H1 (cell line): ENCODE data around the gene CA5A. TPM values are rescaled to one million over a fixed set of nuclear protein-coding genes. Genes with fewer than 3 reads are reported as not detected.
"Not testable (repeated sequence)": the region's sequence is repeated elsewhere in the genome, so short reads cannot be mapped to it uniquely, and the experiment has no call there.

Source experiments
- CTCF ChIA-PET: fragments of 300-600 bp; sonication (Branson Sonifier 250); formaldehyde crosslinking; loops from one replicate; lab custom pipeline; 2021; ENCODE audit not compliant: partially characterized antibody; lab: Charles Lee
- POLR2A ChIA-PET: fragments of 300-600 bp; sonication (Branson Sonifier 250); formaldehyde crosslinking; loops from one replicate; lab custom pipeline; 2021; ENCODE audit warnings: inconsistent platforms; ENCODE audit not compliant: partially characterized antibody; lab: Charles Lee
- DNase-seq, 2 experiments: peaks; one replicate each; pipeline versions ENCODE4 v3.0.0 to v3.0.0-alpha.2; 2010 to 2022; ENCODE audit warnings: low spot score in 2 of 2, low read depth in 1 of 2, mixed read lengths in 1 of 2
- FAIRE-seq: peaks from 2 replicates; lab custom pipeline; 2011; peaks lifted over from hg19 to GRCh38; lab: Jason Lieb, UNC
- H2AFZ ChIP-seq: 2 replicates; pipeline ENCODE4 v1.8.1; 2012; ENCODE audit warnings: low read length, inconsistent platforms
- H2AK5ac ChIP-seq: 2 replicates; pipeline ENCODE4 v1.6.1; 2013; ENCODE audit warnings: low read depth, low read length
- H2BK120ac ChIP-seq: replicated peaks from 2 replicates; pipeline ENCODE3; 2013; ENCODE audit warnings: low read depth, low read length, inconsistent platforms
- H2BK12ac ChIP-seq: 2 replicates; pipeline ENCODE4 v1.6.1; 2013; ENCODE audit warnings: low read depth, low read length
- H2BK15ac ChIP-seq: 2 replicates; pipeline ENCODE4 v1.6.1; 2013; ENCODE audit warnings: low read length
- H2BK20ac ChIP-seq: 2 replicates; pipeline ENCODE4 v1.6.1; 2013; ENCODE audit warnings: low read length
- H2BK5ac ChIP-seq: 2 replicates; pipeline ENCODE4 v1.6.1; 2013; ENCODE audit warnings: low read depth, low read length
- H3K14ac ChIP-seq: 2 replicates; pipeline ENCODE4 v1.6.1; 2013; ENCODE audit warnings: inconsistent platforms; ENCODE audit not compliant: insufficient read length
- H3K18ac ChIP-seq: 2 replicates; pipeline ENCODE4 v1.6.1; 2013; ENCODE audit warnings: low read length; ENCODE audit errors: extremely low read depth
- H3K23ac ChIP-seq: 2 replicates; pipeline ENCODE4 v1.6.1; 2013; ENCODE audit warnings: inconsistent platforms; ENCODE audit not compliant: insufficient read length
- H3K23me2 ChIP-seq: 2 replicates; pipeline ENCODE4 v1.6.1; 2013; ENCODE audit warnings: low read depth, low read length
- H3K27ac ChIP-seq: 2 replicates; pipeline ENCODE4 v1.6.1; 2011; ENCODE audit warnings: low read depth, low read length, inconsistent platforms
- H3K27me3 ChIP-seq, 4 experiments: replicated peaks in 1 of 4; 1 replicate in 1 of 4; 2 replicates in 3 of 4; pipeline versions ENCODE4 v1.6.1 to v1.8.1; 2011 to 2013; ENCODE audit warnings: low read length in 3 of 4, mild to moderate bottlenecking in 3 of 4, inconsistent platforms in 2 of 4, mixed read lengths in 2 of 4, moderate library complexity in 1 of 4; ENCODE audit not compliant: control insufficient read depth in 3 of 4, insufficient read depth in 3 of 4; ENCODE audit errors: extremely low read depth in 1 of 4
- H3K36me3 ChIP-seq, 4 experiments: 2 replicates each; pipeline versions ENCODE4 v1.6.1 to v1.8.1; 2011 to 2013; ENCODE audit warnings: mild to moderate bottlenecking in 4 of 4, low read length in 3 of 4, moderate library complexity in 2 of 4, control low read depth in 1 of 4, inconsistent platforms in 1 of 4; ENCODE audit not compliant: insufficient read depth in 4 of 4, control insufficient read depth in 2 of 4
- H3K4ac ChIP-seq: replicated peaks from 2 replicates; pipeline ENCODE3; 2013; ENCODE audit warnings: low read length, low read depth, mixed read lengths, inconsistent platforms; ENCODE audit not compliant: insufficient read length
- H3K4me1 ChIP-seq, 4 experiments: replicated peaks in 1 of 4; 1 replicate in 1 of 4; 2 replicates in 3 of 4; pipeline versions ENCODE4 v1.6.1 to v1.8.1; 2011 to 2013; ENCODE audit warnings: low read length in 3 of 4, inconsistent platforms in 2 of 4, mixed read lengths in 1 of 4; ENCODE audit not compliant: insufficient read depth in 4 of 4, control insufficient read depth in 3 of 4
- H3K4me2 ChIP-seq, 2 experiments: 2 replicates each; pipeline versions ENCODE4 v1.6.1 to v1.8.1; 2011 to 2013; ENCODE audit warnings: low read depth in 2 of 2, low read length in 2 of 2, control low read depth in 1 of 2, inconsistent platforms in 1 of 2, mild to moderate bottlenecking in 1 of 2; ENCODE audit not compliant: insufficient read depth in 1 of 2
- H3K4me3 ChIP-seq, 4 experiments: fragments of 200-600, 300-600 bp in 1 of 4; sonication (generic), shearing (Covaris generic), sonication (Bioruptor Twin) in 1 of 4; 2 replicates each; pipeline versions ENCODE4 v1.5.1 to v1.8.1; 2011 to 2016; ENCODE audit warnings: low read length in 4 of 4, low read depth in 3 of 4, control low read depth in 2 of 4, inconsistent platforms in 2 of 4, mild to moderate bottlenecking in 2 of 4, mixed read lengths in 1 of 4, moderate library complexity in 1 of 4; ENCODE audit not compliant: insufficient read depth in 2 of 4; ENCODE audit errors: extremely low read depth in 1 of 4
- H3K56ac ChIP-seq: replicated peaks from 2 replicates; pipeline ENCODE3; 2013; ENCODE audit warnings: low read depth, mild to moderate bottlenecking, mixed read lengths, low read length, inconsistent platforms; ENCODE audit not compliant: insufficient read length
- H3K79me1 ChIP-seq: 2 replicates; pipeline ENCODE4 v1.6.1; 2013; ENCODE audit warnings: low read depth, low read length, control low read depth
- H3K79me2 ChIP-seq, 2 experiments: 2 replicates each; pipeline versions ENCODE4 v1.6.1 to v1.8.1; 2012 to 2013; ENCODE audit warnings: low read length in 2 of 2, mild to moderate bottlenecking in 2 of 2, inconsistent platforms in 1 of 2; ENCODE audit not compliant: insufficient read depth in 2 of 2, control insufficient read depth in 1 of 2
- H3K9ac ChIP-seq, 4 experiments: replicated peaks in 1 of 4; 1 replicate in 1 of 4; 2 replicates in 3 of 4; pipeline versions ENCODE4 v1.6.1 to v1.8.1; 2011 to 2013; ENCODE audit warnings: low read depth in 3 of 4, low read length in 3 of 4, control low read depth in 2 of 4, mild to moderate bottlenecking in 2 of 4, moderate library complexity in 2 of 4, inconsistent platforms in 1 of 4; ENCODE audit errors: extremely low read depth in 1 of 4
- H3K9me3 ChIP-seq, 2 experiments: 2 replicates each; pipeline versions ENCODE4 v1.6.1 to v1.8.1; 2012 to 2013; ENCODE audit warnings: mild to moderate bottlenecking in 2 of 2, moderate library complexity in 2 of 2, control low read depth in 1 of 2, inconsistent platforms in 1 of 2, low read depth in 1 of 2, low read length in 1 of 2, mixed read lengths in 1 of 2; ENCODE audit not compliant: insufficient read depth in 2 of 2
- H4K20me1 ChIP-seq, 2 experiments: replicated peaks in 1 of 2; 2 replicates each; pipeline versions ENCODE3 to v1.8.1; 2011 to 2013; ENCODE audit warnings: inconsistent platforms in 2 of 2, low read length in 2 of 2, mild to moderate bottlenecking in 1 of 2; ENCODE audit not compliant: insufficient read depth in 2 of 2, control insufficient read depth in 1 of 2
- H4K5ac ChIP-seq: 2 replicates; pipeline ENCODE4 v1.6.1; 2013; ENCODE audit warnings: low read length, low read depth, mixed read lengths, inconsistent platforms; ENCODE audit not compliant: insufficient read length
- H4K8ac ChIP-seq: 2 replicates; pipeline ENCODE4 v1.8.0; 2013; ENCODE audit warnings: mild to moderate bottlenecking, moderate library complexity, low read length, inconsistent platforms; ENCODE audit not compliant: insufficient read depth; ENCODE audit errors: extremely low read depth
- H4K91ac ChIP-seq: replicated peaks from 2 replicates; pipeline ENCODE3; 2013; ENCODE audit warnings: low read length, mixed read lengths, inconsistent platforms; ENCODE audit not compliant: insufficient read length
- BACH1 ChIP-seq: IDR thresholded peaks from 2 replicates; pipeline ENCODE4 v1.6.1; 2012; ENCODE audit warnings: low read length, improper control_type of control experiment
- FOSL1 ChIP-seq: IDR thresholded peaks from 2 replicates; pipeline ENCODE4 v1.6.1; 2011; ENCODE audit warnings: mild to moderate bottlenecking, low read depth, low read length, moderate library complexity; ENCODE audit not compliant: insufficient read depth
- RFX5 ChIP-seq: IDR thresholded peaks from 2 replicates; pipeline ENCODE4 v1.6.1; 2011; ENCODE audit warnings: low read depth, low read length, improper control_type of control experiment, borderline replicate concordance
- SIN3A ChIP-seq, 2 experiments: IDR thresholded peaks in 1 of 2; conservative IDR thresholded peaks in 1 of 2; 2 replicates each; pipeline ENCODE4 v1.6.1; 2011 to 2012; ENCODE audit warnings: low read length in 2 of 2, improper control_type of control experiment in 1 of 2, low read depth in 1 of 2, mild to moderate bottlenecking in 1 of 2
- SP2 ChIP-seq: IDR thresholded peaks from 2 replicates; pipeline ENCODE4 v1.6.1; 2012; ENCODE audit warnings: mild to moderate bottlenecking, low read length, inconsistent platforms
- TAF7 ChIP-seq: optimal IDR thresholded peaks from 2 replicates; pipeline ENCODE3; 2011; ENCODE audit warnings: low read depth, mild to moderate bottlenecking, inconsistent platforms, low read length, moderate library complexity, borderline replicate concordance
- TCF12 ChIP-seq: IDR thresholded peaks from 2 replicates; pipeline ENCODE4 v1.6.1; 2011; ENCODE audit warnings: low read depth, mild to moderate bottlenecking, low read length
- WGBS, 2 experiments: shearing (Covaris generic) in 1 of 2; methylation state at CpG; one replicate each; pipeline versions ENCODE4 v1.1.6 to v1.1.7; 2013 to 2015; ENCODE audit warnings: low lambda C conversion rate in 2 of 2, mixed read lengths in 2 of 2, inconsistent platforms in 1 of 2, low coverage in 1 of 2, missing lambda C conversion rate in 1 of 2; ENCODE audit not compliant: insufficient replicate concordance in 2 of 2, insufficient coverage in 1 of 2, insufficient read length in 1 of 2; ENCODE audit errors: extremely low coverage in 1 of 2, missing lambda C conversion rate in 1 of 2; 5-methylcytosine and 5-hydroxymethylcytosine counted together
- polyA plus RNA-seq, 7 experiments: library from polyadenylated mRNA; depleted of rRNA in 3 of 7; stranded (reverse) in 5 of 7; unstranded in 2 of 7; fragments of >200 nt in 5 of 7; fragments of 200-250 nt in 2 of 7; gene quantifications; 1 replicate in 5 of 7; 2 replicates in 1 of 7; 4 replicates in 1 of 7; pipeline versions ENCODE4 v1.2.1 to v1.2.3, GENCODE V29; 2011 to 2013; ENCODE audit warnings: missing spikeins in 2 of 7, mixed read lengths in 2 of 7
- total RNA-seq: library from RNA; stranded (reverse); fragmentation: NEBNext Ultra II Directional; extraction: Animal tissue kit (Norgen Biotek cat#: 25700); gene quantifications from 2 replicates; pipeline ENCODE4 v1.2.1, GENCODE V29; 2021

Gene CA5A
- total and polyA plus RNA-seq, 2 of the 8 experiments (the other 6 are each of a cell fraction or from before 2014, with no cell fraction given) = not detected

DNA sequence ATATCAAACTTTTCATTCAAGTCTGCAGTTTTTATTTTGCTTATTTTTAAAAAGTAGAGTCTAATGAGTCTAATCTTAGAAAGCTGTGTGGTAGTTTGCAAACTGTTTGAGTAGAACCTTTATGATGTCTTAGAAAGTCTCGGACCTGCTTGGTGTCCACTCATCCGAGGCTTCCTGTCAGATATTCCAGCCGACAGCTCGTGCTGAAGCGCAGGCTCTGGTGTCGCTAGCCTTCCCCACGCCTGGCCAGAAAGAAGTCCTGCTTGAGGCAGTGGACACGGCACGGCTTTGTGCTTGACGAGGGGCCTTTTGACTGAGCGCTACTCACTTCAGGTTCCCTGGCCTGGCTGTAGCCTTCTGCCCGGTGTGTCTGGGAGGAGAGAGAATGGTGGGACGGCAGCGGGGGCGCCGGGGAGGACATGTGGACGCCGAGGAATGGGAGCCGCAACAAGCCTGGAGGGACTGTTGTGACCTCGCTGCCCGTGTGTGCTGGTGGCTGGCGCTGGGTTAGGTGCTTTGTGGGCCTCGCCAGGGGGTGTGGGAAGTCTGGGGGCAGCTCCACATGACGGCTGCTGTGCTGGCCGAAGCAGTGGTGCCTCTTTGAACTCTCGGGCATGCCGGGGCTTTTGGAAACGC lies 48.4 kb upstream of the CA5A start (continued):
- no peak for TF ChIP-seq TAF7
- no peak for TF ChIP-seq RFX5
- no peak for TF ChIP-seq TCF12
- TF ChIP-seq BACH1 = no peak
- TF ChIP-seq SP2 = no peak
- TF ChIP-seq FOSL1 = no peak
- TF ChIP-seq SIN3A (conservative IDR thresholded peaks at IDR 0.05 in 1 of 2, IDR thresholded peaks at IDR 0.05 in 1 of 2; ENCODE audit: low read depth in 1 of 2, low read length in 2 of 2) = no peak

- H4K5ac ChIP-seq, H3K4me3 ChIP-seq, H3K79me1 ChIP-seq, H4K91ac ChIP-seq, H3K9ac ChIP-seq, DNase-seq, H3K4ac ChIP-seq, H2BK5ac ChIP-seq, H3K18ac ChIP-seq, H3K27me3 ChIP-seq, H2BK15ac ChIP-seq, H3K27ac ChIP-seq, H3K23ac ChIP-seq, H2AFZ ChIP-seq, H3K14ac ChIP-seq, H4K8ac ChIP-seq, H2AK5ac ChIP-seq, H4K20me1 ChIP-seq, H2BK120ac ChIP-seq, FAIRE-seq, H2BK12ac ChIP-seq, H3K4me1 ChIP-seq, H3K9me3 ChIP-seq, H3K4me2 ChIP-seq, H3K56ac ChIP-seq, H3K79me2 ChIP-seq, H2BK20ac ChIP-seq, H3K23me2 ChIP-seq: not testable (repeated sequence)
- POLR2A ChIA-PET = interaction anchor here (1.0 kb wide), 1 partner anchor 31 kb away, joined by 3 read pairs; no protein-coding TSS in a partner anchor
- peaks cover 2 to 11% (median 5%) of the 10 kb centered on the region in 4 experiments; a peak in 5 of 8 replicates for H3K36me3 ChIP-seq
- CTCF ChIA-PET = interaction anchor here (0.8 to 4.7 kb wide), 4 partner anchors 12 to 57 kb away, joined by 3 to 27 read pairs (median 6); no protein-coding TSS in a partner anchor
- 95% methylated on average over 15 of the region's 15 CpGs; no CpG with 5 or more reads in 1 of the 2 experiments for WGBS, 2 experiments
Measured at GRCh38 chr16:87984180-87984579, 47.9 kb upstream of the CA5A start.
